PFSK-1 (cell line): ENCODE data around the gene PCBP3.

Source experiments
- POLR2AphosphoS5 ChIP-seq: IDR thresholded peaks from 2 replicates; pipeline ENCODE4 v1.6.1; 2012; ENCODE audit warnings: low read depth, mild to moderate bottlenecking, control low read depth, low read length, moderate library complexity
- REST ChIP-seq, 2 experiments: IDR thresholded peaks; 2 replicates each; pipeline versions ENCODE4 v1.6.1 to v1.8.0; 2011 to 2012; ENCODE audit warnings: low read depth in 2 of 2, low read length in 2 of 2, control low read depth in 1 of 2, inconsistent platforms in 1 of 2, mild to moderate bottlenecking in 1 of 2, moderate library complexity in 1 of 2; ENCODE audit not compliant: insufficient read depth in 1 of 2
- SIN3A ChIP-seq: IDR thresholded peaks from 2 replicates; pipeline ENCODE4 v1.6.1; 2012; ENCODE audit warnings: mild to moderate bottlenecking, low read length, moderate library complexity, borderline replicate concordance; ENCODE audit not compliant: insufficient read depth
- TAF1 ChIP-seq: IDR thresholded peaks from 2 replicates; pipeline ENCODE4 v1.6.1; 2012; ENCODE audit warnings: low read length, control low read depth, borderline replicate concordance; ENCODE audit not compliant: insufficient read depth

GRCh38 chr21:45866551-45866950 is 223.0 kb downstream of the PCBP3 start:
- TF ChIP-seq POLR2AphosphoS5 (no peak), SIN3A (no peak), REST (IDR thresholded peaks at IDR 0.05; ENCODE audit: insufficient read depth in 1 of 2, low read depth in 2 of 2, low read length in 2 of 2) (no peak), TAF1 (no peak)
